ENCODE data around the gene CHD8.

DNA sequence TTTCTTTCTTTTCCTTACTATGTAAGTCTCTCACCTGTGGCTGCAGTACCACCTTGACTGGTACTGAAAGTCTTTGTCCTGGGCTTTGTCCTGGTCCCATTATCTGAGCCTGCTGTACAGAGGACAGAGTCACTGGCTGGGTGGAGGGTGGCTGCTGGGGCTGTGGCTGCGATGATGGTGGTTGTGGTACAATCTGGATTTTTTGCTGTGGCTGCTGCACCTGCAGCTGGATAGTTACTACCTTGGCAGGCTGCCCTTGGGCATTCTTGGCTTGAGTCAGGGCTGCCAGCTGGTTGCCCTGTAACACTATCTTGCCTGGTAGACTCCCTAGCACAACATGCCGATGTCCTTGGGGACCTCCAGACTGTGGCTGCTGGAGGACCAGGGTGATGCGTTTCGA, 27.0 kb downstream of the CHD8 start:
- TF ChIP-seq FOSL1 (CRISPR knock-in tag; IDR thresholded peaks at IDR 0.05; ENCODE audit: borderline replicate concordance) (no peak), SRSF9 (IDR thresholded peaks at IDR 0.05; ENCODE audit: borderline replicate concordance, insufficient read depth, low read depth, low read length, poor library complexity, severe bottlenecking) (no peak), JARID2 (CRISPR knock-in tag; IDR thresholded peaks at IDR 0.05; ENCODE audit: insufficient replicate concordance) (no peak), NFYC (CRISPR knock-in tag; IDR thresholded peaks at IDR 0.05) (no peak), ZFP37 (CRISPR knock-in tag; IDR thresholded peaks at IDR 0.05; ENCODE audit: borderline replicate concordance) (no peak), FOXP4 (CRISPR knock-in tag; IDR thresholded peaks at IDR 0.05) (no peak), ZBTB8A (CRISPR knock-in tag; IDR thresholded peaks at IDR 0.05; ENCODE audit: borderline replicate concordance, low read depth) (no peak), NFRKB (IDR thresholded peaks at IDR 0.05) (no peak), NFIC (IDR thresholded peaks at IDR 0.05; ENCODE audit: low read length) (no peak)
